Endothelial cell of umbilical vein (primary cell): ENCODE results near the gene PAK4. TPM values are rescaled to one million over a fixed set of nuclear protein-coding genes. Genes with fewer than 3 reads are reported as not detected.

Source experiments
- BruUV-seq: library from RNA; stranded (reverse); fragments of 400-500 nt; replicated peaks from 2 replicates; lab custom pipeline; 2021; lab: Mats Ljungman, UMichigan
- CTCF ChIA-PET: fragments of 300-600, 350-600 bp; sonication (Branson Sonifier 250); formaldehyde crosslinking; loops from one replicate; lab custom pipeline; 2021; ENCODE audit warnings: antibody characterized with exemption, inconsistent platforms; lab: Charles Lee
- POLR2A ChIA-PET: fragments of 300-600, 350-600 bp; sonication (Branson Sonifier 250); formaldehyde crosslinking; loops from one replicate; lab custom pipeline; 2021; ENCODE audit warnings: antibody characterized with exemption, inconsistent platforms; lab: Charles Lee
- DNase-seq: peaks from one replicate; pipeline ENCODE4 v3.0.0-alpha.2; 2011; ENCODE audit warnings: low read depth, low spot score
- FAIRE-seq: peaks from 2 replicates; lab custom pipeline; 2011; peaks lifted over from hg19 to GRCh38; lab: Jason Lieb, UNC
- H2AFZ ChIP-seq: 2 replicates; pipeline ENCODE4 v1.6.0; 2012; ENCODE audit warnings: low read depth, low read length, control low read depth, inconsistent platforms
- H3K27ac ChIP-seq: 2 replicates; pipeline ENCODE4 v1.5.1; 2011; ENCODE audit warnings: low read depth, mild to moderate bottlenecking, control low read depth, low read length, moderate library complexity; ENCODE audit not compliant: insufficient read depth
- H3K27me3 ChIP-seq, 2 experiments: 2 replicates each; pipeline versions ENCODE4 v1.6.0 to v1.6.1; 2011; ENCODE audit warnings: low read length in 2 of 2, mixed read lengths in 1 of 2; ENCODE audit not compliant: control insufficient read depth in 2 of 2, insufficient read depth in 2 of 2
- H3K36me3 ChIP-seq, 2 experiments: 2 replicates in 1 of 2; 3 replicates in 1 of 2; pipeline ENCODE4 v1.5.1; 2011; ENCODE audit warnings: low read length in 2 of 2, mild to moderate bottlenecking in 1 of 2, moderate library complexity in 1 of 2; ENCODE audit not compliant: control insufficient read depth in 2 of 2, insufficient read depth in 2 of 2; ENCODE audit errors: extremely low read depth in 1 of 2
- H3K4me1 ChIP-seq: 3 replicates; pipeline ENCODE4 v1.5.1; 2011; ENCODE audit warnings: mild to moderate bottlenecking, low read length; ENCODE audit not compliant: control insufficient read depth, insufficient read depth; ENCODE audit errors: extremely low read depth
- H3K4me2 ChIP-seq: 2 replicates; pipeline ENCODE4 v1.6.1; 2011; ENCODE audit warnings: low read length, control low read depth, mixed read lengths; ENCODE audit not compliant: insufficient read depth
- H3K4me3 ChIP-seq, 3 experiments: fragments of 200-600 bp in 1 of 3; sonication (generic), shearing (Covaris generic) in 1 of 3; replicated peaks in 1 of 3; 2 replicates each; pipeline ENCODE4 v1.5.1; 2011 to 2016; ENCODE audit warnings: control low read depth in 3 of 3, low read length in 3 of 3, mild to moderate bottlenecking in 2 of 3, inconsistent platforms in 1 of 3, low read depth in 1 of 3, moderate library complexity in 1 of 3; ENCODE audit not compliant: insufficient read depth in 1 of 3
- H3K79me2 ChIP-seq: 2 replicates; pipeline ENCODE4 v1.6.0; 2012; ENCODE audit warnings: low read length, inconsistent platforms; ENCODE audit not compliant: control insufficient read depth, insufficient read depth
- H3K9ac ChIP-seq: replicated peaks from 2 replicates; pipeline ENCODE3; 2011; ENCODE audit warnings: low read length, control low read depth; ENCODE audit not compliant: insufficient read depth; ENCODE audit errors: extremely low read depth
- H3K9me1 ChIP-seq: replicated peaks from 3 replicates; pipeline ENCODE4 v1.6.0; 2011; ENCODE audit warnings: mild to moderate bottlenecking, low read length; ENCODE audit not compliant: control insufficient read depth, insufficient read depth; ENCODE audit errors: extremely low read depth
- H3K9me3 ChIP-seq: replicated peaks from 2 replicates; pipeline ENCODE4 v1.5.1; 2012; ENCODE audit warnings: low read length, inconsistent platforms; ENCODE audit not compliant: control insufficient read depth, insufficient read depth
- H4K20me1 ChIP-seq: replicated peaks from 2 replicates; pipeline ENCODE3; 2011; ENCODE audit warnings: mild to moderate bottlenecking, low read length; ENCODE audit not compliant: control insufficient read depth, insufficient read depth; ENCODE audit errors: extremely low read depth
- EZH2 ChIP-seq: IDR thresholded peaks from 2 replicates; pipeline ENCODE4 v1.6.1; 2012; ENCODE audit warnings: borderline replicate concordance, low read depth, mild to moderate bottlenecking, moderate library complexity, low read length, inconsistent platforms; ENCODE audit not compliant: severe bottlenecking
- FOS ChIP-seq: IDR thresholded peaks from 2 replicates; pipeline ENCODE4 v1.6.1; 2011; ENCODE audit warnings: mild to moderate bottlenecking, low read length, moderate library complexity, borderline replicate concordance; ENCODE audit not compliant: insufficient read depth
- GATA2 ChIP-seq: IDR thresholded peaks from 2 replicates; pipeline ENCODE4 v1.7.0; 2011; ENCODE audit warnings: low read depth, mild to moderate bottlenecking, moderate library complexity, mixed read lengths, low read length; ENCODE audit not compliant: insufficient read length, insufficient read depth
- JUN ChIP-seq: IDR thresholded peaks from 2 replicates; pipeline ENCODE4 v1.6.1; 2011; ENCODE audit warnings: borderline replicate concordance, low read depth; ENCODE audit not compliant: insufficient read length, insufficient read depth
- MYC ChIP-seq: IDR thresholded peaks from one replicate; pipeline ENCODE4 v1.6.1; 2011; ENCODE audit warnings: mild to moderate bottlenecking, low read depth, low read length
- POLR2A ChIP-seq: IDR thresholded peaks from 2 replicates; pipeline ENCODE4 v1.6.1; 2012; ENCODE audit warnings: low read depth, mild to moderate bottlenecking, control low read depth, low read length
- POLR2AphosphoS5 ChIP-seq: IDR thresholded peaks from 2 replicates; pipeline ENCODE4 v1.6.1; 2012; ENCODE audit warnings: low read depth, mild to moderate bottlenecking, control low read depth, low read length, moderate library complexity; ENCODE audit not compliant: insufficient read depth
- dilution Hi-C: fragments of 300-500 bp; cut with MboI; formaldehyde crosslinking; loops from one replicate; pipeline ENCODE4 v1.15.0; 2019; ENCODE audit warnings: low sequenced_read_pairs; ENCODE audit not compliant: extremely low pct_ligation_motif_present
- intact Hi-C: fragments of 100-400 bp; cut with micrococcal nuclease; formaldehyde crosslinking; loops from one replicate; pipeline ENCODE4 v1.10.0; 2022
- polyA plus RNA-seq, 4 experiments: library from polyadenylated mRNA; depleted of rRNA in 3 of 4; stranded (reverse) in 3 of 4; unstranded in 1 of 4; fragments of >200 nt; gene quantifications; 2 replicates each; pipeline versions ENCODE4 v1.2.1 to v1.2.3, GENCODE V29; 2011 to 2012; ENCODE audit warnings: missing spikeins in 1 of 4
- total RNA-seq: library from RNA; stranded (reverse); gene quantifications from 2 replicates; pipeline ENCODE4 v1.2.3, GENCODE V29; 2021
- TF ChIP-seq, protein P1 (sequence below), 2 donors: IDR thresholded peaks; 1 replicate in 1 of 2; 2 replicates in 1 of 2; pipeline ENCODE4 v1.5.1; 2011; ENCODE audit warnings: low read length in 2 of 2, mild to moderate bottlenecking in 2 of 2, moderate library complexity in 2 of 2, control low read depth in 1 of 2, inconsistent platforms in 1 of 2, low read depth in 1 of 2; ENCODE audit not compliant: insufficient read depth in 1 of 2; ENCODE audit errors: extremely low read depth in 1 of 2
- TF ChIP-seq, protein P2 (sequence below): IDR thresholded peaks from 2 replicates; pipeline ENCODE4 v1.6.1; 2011; ENCODE audit not compliant: insufficient read depth, insufficient read length

Gene PAK4
- total and polyA plus RNA-seq, 2 donors (not counting 3 experiments of a cell fraction or from before 2014, with no cell fraction given) = 39.8 to 55.4 TPM

DNA sequence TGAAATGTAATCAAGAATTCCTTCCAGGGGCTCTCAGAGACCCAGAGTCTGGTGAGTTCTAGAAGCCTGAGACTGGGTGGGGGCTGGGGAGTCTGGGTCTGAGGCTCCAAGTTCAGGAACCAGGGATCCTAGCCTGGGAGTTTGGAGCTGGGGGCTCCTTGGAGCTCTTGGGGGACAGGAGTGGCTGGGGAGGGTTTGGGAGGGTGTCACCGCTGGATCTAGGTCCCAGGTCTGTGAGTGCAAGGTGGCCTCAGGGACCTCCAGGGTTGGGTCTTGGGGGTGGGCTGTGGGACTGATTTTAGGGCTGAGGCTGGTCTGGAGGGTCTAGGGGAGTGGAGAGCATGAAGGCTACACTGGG is 77.4 kb downstream of the PAK4 start:
- Histone ChIP-seq H3K9ac (no peak overlapping the region), H4K20me1 (no peaks in the 10 kb centered on the region), H2AFZ (no peak overlapping the region), H3K4me1 (no peaks in the 10 kb centered on the region), H3K79me2 (no peaks in the 10 kb centered on the region), H3K4me2 (no peak overlapping the region), H3K9me1 (no peaks in the 10 kb centered on the region), H3K9me3 (no peaks in the 10 kb centered on the region), H3K27me3 (peaks cover 20 to 24% of the 10 kb centered on the region in 2 experiments), H3K36me3 (no peaks in the 10 kb centered on the region), H3K4me3 (no peak overlapping the region), H3K27ac (no peak overlapping the region)
- BruUV-seq = no TSS peak
- POLR2A ChIA-PET = no interaction called here
- no peak for DNase-seq
- dilution Hi-C loops = no loop called here
- FAIRE-seq = no peak
- intact Hi-C loops = no loop called here
- CTCF ChIA-PET = interaction anchor here (0.6 to 1.0 kb wide), 2 partner anchors 9 to 16 kb away, joined by 3 read pairs; no protein-coding TSS in a partner anchor
- TF ChIP-seq POLR2AphosphoS5 = no peak
- TF ChIP-seq JUN = no peak
- TF ChIP-seq FOS = no peak
- TF ChIP-seq, protein P1, sequence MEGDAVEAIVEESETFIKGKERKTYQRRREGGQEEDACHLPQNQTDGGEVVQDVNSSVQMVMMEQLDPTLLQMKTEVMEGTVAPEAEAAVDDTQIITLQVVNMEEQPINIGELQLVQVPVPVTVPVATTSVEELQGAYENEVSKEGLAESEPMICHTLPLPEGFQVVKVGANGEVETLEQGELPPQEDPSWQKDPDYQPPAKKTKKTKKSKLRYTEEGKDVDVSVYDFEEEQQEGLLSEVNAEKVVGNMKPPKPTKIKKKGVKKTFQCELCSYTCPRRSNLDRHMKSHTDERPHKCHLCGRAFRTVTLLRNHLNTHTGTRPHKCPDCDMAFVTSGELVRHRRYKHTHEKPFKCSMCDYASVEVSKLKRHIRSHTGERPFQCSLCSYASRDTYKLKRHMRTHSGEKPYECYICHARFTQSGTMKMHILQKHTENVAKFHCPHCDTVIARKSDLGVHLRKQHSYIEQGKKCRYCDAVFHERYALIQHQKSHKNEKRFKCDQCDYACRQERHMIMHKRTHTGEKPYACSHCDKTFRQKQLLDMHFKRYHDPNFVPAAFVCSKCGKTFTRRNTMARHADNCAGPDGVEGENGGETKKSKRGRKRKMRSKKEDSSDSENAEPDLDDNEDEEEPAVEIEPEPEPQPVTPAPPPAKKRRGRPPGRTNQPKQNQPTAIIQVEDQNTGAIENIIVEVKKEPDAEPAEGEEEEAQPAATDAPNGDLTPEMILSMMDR (IDR thresholded peaks at IDR 0.05; ENCODE audit: extremely low read depth in 1 of 2, insufficient read depth in 1 of 2, low read depth in 1 of 2, low read length in 2 of 2) = no peak
- no peak for TF ChIP-seq MYC
- TF ChIP-seq POLR2A = no peak
- no peak for TF ChIP-seq GATA2
- TF ChIP-seq EZH2 = no peak
- TF ChIP-seq, protein P2, sequence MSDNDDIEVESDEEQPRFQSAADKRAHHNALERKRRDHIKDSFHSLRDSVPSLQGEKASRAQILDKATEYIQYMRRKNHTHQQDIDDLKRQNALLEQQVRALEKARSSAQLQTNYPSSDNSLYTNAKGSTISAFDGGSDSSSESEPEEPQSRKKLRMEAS = no peak
